ENCODE measurements around the gene RPS6KA2.
"Not testable (repeated sequence)": the region's sequence is repeated elsewhere in the genome, so short reads cannot be mapped to it uniquely, and the experiment has no call there.

Gene RPS6KA2

DNA sequence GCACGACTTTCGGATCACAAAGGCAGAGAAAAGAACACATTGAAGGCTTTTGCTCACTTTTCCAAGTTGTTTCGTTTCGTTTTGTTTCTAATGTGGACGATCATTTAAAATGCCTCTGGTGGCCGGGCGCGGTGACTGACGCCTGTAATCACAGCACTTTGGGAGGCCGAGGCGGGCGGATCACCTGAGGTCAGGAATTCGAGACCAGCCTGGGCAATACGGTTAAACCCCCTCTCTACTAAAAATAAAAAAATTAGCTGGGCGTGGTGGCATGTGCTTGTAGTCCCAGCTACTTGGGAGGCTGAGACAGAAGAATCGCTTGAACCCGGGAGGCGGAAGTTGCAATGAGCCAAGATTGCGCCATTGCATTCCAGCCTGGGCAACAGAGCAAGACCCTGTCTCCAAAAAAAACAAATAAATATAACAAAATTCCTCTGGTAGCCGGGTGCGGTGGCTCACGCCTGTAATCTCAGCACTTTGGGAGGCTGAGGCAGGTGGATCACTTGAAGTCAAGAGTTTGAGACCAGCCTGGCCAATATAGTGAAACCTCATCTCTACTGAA is 243.2 kb downstream of the RPS6KA2 start:
- not testable (repeated sequence) for DNase-seq

DNA sequence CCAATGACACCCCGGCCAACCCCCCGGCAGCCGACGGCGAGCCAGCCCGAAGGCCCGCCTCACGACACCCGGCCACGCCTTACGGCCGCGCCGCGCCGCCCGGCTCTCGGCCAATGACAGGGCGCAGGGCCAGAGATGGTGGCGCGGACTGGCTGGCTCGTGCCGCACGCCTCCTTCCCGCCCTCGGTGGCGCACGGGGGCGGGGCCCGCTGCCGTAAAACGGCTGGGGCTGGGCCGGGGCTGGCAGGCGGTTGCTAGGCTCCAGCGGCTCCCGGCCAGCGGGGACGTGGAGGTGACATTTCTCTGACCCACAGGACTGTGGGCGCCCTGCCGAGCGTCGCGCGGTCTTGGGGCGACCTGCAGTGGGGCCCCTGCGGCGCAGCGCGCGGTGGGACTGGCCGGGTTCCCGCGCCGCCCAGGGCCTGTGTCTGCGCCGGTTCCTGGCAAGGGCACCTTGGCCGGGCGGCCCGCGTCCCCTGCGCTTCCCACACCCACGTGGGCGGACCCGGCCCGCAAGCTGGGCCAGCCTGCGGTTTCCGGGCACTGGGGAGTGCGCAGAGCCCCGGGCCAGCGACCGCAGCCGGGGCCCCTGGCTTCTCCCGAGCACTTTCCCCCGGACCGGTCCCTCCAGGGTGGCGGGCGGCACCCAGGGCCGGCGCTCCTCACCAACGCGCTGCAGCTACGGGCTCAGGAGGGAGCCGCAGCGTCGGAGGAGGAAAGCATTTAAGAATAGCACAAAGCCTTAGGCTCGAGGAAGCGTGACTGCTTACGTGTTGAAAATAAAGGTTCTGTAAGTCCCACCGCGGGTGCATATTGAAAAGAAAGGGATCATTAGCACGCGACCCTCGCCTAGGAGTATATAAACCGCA is 243.9 kb downstream of the RPS6KA2 start, which contains the start of gene MPC1:
TSS of gene MPC1 (minus strand) at position 8 of the 869 bp plus-strand sequence. CDS start 64 bp downstream, outside the sequence.
- DNase-seq = peak; percentile 96

DNA sequence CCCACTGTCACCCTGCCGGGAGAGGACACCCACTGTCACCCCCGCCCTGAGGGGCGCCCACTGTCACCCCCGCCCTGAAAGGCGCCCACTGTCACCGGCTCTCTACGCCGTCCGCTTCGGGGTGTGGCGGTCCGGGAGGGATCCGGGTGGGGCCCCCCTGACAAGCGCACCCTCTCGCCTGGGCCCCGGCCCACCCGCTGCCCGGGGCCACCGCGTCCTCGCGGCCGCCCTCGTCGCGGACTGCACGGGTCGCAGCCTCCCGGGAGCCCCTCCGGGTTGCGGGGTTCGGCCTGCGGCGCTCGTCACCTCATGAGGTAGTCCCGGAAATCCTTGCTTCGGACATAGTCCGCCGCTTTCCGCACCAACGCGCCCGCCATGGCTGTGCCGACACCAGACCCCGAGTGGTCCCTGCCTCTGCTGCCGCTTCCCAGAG is 244.5 kb downstream of the RPS6KA2 start:
- DNase-seq = no peak

DNA sequence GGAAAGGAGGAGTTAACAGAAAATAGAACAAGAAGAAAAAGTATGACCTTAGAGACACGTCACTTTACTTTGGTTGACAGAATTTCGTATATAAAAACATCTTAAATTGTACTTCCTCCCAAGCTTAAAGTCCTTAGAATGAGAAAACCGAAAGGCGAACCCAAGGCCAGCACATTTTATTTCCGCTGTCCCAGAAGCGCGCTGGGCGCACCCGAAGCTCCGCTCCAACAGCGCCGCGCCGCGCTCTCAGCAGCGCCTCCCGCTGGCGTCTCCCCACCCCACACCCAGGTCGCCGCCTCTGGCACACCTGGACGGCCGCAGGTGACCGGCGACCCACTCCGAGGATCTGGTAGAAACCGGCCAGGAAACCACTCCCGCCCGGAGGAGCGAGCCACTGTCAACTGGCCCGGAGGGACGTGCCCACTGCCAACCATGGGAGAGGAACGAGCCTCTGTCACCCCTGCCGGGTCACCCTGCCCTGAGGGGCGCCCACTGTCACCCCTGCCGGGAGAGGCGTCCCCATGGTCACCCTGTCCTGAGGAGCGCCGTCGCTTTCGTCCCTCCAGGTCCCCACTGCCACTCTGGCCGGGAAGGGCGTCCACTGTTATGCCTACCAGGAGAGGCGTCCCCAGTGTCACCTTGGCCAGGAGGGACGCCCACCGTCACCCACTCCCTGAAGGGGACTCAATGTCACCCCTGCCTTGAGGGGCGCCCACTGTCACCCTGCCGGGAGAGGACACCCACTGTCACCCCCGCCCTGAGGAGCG is 245.1 kb downstream of the RPS6KA2 start:
- peak; percentile 51 for DNase-seq

DNA sequence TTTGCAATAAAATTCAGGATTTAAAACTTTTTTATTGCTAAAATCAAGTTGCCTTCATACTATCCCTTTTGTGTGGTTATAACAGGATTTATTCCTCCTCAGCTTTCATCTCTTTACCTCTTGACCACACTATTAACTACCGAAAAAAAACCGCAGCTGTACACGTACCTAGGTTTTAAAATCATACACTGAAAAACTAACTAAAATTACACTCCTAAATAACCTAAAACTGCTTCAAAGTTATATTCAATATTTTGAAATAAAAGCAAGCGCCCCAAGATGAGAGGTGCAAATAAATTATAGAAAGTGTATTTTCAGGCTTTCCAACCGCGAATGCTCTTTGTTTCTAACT is 245.7 kb downstream of the RPS6KA2 start:
- no peak for DNase-seq

DNA sequence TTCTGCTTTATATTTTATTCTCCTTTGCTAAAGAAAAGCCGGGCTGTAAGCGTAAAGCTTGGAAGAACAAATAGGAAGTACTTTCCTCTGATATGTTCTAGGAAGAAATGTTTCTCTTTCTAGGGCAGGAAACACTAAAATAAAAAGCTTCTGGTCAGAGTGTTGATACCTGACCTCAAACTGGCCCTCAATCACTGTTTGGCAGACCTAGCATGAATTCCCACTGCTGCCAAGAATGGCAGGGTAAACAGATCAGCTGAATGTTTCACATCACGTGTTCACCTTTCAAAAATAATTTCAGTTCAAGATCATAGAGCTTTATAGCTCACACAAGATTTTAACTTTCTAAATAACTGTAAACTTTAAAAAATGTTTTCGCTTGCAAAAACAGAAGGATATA is 247.3 kb downstream of the RPS6KA2 start:
- DNase-seq = no peak

DNA sequence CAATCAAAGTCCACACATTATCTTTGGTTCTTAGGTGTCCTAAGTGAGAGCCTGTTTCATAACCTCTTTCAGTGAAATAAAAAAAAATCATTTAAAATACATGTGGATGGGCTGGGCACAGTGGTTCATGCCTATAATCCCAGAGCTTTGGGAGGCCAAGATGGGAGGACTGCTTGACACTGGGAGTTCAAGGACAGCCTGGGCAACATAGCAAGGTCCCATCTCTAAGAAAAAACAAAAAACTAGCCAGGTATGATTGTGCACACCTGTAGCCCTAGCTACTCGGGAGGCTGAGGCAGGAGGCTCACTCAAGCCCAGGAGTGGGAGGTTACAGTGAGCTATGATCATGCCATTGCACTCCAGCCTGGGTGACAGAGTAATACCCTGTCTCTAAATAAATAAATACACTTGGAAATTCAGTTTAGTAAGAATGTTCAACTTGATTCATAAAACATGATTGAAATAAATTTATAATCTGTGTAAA is 247.9 kb downstream of the RPS6KA2 start:
- DNase-seq = no peak

DNA sequence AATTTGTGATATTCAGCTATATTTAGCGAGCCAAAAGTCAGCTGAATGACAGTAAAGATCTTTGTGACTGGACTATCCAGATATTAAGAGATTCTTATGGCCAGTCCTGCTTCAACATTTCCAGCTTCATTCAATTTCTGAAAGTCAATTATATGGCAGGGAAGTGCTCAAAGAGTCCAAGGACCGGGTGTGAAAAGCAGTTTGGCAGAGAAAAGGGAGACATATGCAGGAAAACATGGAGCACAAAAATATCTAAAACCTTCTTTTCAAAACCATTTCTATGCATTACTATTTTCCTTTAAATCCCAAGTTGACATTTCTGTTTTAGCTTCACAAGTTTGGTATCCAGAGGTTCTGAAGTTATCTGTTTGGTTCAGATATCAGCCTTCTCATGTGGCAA is 249.3 kb downstream of the RPS6KA2 start:
- DNase-seq = no peak

DNA sequence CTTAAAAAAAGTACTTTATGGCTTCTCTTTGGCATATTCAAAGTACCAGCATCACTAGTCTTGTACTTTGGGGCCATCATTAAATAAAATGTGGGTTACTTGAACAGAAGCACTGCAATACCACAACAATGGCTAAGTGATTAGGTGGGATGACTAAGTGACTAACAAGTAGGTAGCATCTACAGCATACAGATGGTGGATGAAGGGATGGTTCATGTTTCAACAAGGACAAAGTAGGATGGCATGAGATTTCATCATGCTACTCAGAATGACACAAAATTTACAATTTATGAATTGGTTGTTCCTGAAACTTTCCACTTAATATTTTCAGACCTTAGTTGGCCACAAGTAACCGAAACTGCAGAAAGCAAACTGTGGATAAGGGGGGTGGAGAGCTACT is 252.0 kb downstream of the RPS6KA2 start:
- DNase-seq = no peak

DNA sequence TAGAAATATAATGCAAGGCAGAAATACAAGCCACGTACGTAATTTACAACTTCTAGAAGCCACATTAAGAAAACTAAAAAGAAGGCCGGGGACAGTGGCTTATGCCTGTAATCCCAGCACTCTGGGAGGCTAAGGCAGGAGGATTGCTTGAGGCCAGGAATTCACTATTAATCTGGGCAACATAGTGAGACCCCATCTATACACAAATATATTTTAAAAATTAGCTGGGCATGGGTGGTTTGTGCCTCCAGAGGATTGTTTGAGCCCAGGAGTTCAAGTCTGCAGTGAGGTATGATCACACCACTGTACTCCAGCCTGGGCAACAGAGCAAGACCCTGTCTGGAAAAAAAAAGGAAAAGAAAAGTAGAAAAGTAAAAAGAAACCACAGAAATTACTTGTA is 256.6 kb downstream of the RPS6KA2 start:
- no peak for DNase-seq

DNA sequence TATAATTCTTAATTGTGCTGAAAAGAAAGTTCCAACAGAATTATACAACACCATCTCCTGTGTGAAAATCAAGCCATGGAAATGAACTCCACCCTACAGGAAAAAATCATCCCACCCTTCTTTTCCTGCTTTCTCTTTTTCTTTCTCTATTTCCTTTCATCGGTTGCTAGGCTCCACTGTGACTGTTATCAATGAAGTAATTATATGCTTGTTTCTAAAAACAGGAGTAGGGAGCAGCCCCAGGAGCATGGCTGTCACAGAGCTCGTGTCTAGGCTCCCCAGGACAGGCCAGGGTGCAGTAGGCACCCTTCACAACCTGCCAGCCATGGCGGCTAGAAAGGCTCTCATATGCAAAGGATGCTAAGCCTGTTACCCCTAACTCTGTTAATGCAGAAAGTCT is 257.3 kb downstream of the RPS6KA2 start:
- DNase-seq = no peak

DNA sequence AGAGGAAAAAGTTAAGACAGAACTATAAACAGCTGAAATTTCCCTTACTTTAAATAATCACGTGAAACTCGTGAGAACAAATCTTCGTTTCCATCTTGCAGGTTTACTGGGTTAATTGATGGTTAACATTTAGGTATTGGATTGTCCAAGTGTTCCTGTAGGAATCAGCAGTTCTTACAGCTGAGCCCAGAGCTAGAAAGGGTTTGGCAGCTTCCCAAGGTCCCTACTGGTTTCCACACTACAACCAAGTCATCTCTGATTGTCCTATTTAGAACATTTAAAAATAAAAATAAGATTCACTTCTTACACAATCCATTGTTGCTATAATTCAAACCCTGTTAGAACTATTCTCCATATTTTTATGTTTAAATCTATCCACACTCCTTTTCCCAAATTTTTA is 260.1 kb downstream of the RPS6KA2 start:
- DNase-seq = no peak

DNA sequence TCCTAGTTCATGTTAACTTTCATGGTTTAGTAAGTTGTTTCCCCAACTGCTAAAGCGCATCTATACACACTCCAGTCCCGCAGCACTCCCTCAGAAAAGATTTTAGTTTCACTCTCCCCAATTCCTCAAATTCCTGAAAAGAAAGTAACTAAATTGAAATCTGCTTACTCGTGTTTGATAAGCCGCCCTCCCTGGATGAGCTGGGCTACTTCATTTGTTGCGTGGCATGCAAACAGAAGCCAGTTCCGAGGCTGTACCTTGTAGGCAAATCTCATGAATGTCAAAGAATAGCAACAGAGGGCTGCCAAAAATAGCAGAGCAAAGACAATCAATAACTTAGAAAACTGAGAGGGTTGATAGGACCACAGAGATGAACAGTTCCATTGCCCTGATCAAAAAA is 261.2 kb downstream of the RPS6KA2 start:
- DNase-seq = no peak

DNA sequence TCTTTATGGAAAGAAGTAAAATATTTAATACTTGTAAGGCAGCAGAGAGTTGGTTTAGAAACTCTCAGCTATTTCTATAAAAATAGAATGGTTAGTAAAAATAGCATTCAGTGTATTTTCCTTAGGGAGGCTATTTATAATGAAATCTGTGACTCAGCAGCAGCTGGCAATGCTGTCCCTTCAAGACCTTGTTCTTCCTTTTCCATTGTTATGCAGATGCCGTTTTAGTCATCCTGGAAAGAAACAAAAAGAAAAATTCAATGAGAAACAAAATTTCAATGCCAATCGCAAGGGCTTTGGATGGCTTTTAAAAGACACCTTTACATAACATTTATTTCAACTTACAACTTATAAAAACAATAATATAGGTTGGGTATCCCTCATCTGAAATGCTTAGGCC is 261.8 kb downstream of the RPS6KA2 start:
- DNase-seq = no peak

DNA sequence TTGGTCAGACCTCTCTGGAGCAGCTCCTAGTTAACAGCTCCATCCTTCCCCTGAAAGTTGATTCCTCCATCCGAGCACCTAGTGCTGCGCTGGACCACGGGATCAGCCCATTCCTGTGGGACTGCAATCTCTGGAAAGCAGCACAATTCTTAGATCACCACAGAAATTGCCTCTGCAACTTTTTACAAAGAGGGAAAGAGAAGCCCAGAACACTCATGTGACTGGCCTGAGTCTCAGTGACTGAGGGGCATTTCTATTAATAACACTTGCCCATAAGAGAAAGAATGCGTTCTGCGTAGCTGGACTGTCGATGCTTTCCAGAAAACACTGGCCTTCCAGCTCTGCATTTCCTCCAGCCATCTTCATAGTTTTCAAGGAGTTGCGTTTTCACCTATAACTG is 262.6 kb downstream of the RPS6KA2 start:
- DNase-seq = no peak

DNA sequence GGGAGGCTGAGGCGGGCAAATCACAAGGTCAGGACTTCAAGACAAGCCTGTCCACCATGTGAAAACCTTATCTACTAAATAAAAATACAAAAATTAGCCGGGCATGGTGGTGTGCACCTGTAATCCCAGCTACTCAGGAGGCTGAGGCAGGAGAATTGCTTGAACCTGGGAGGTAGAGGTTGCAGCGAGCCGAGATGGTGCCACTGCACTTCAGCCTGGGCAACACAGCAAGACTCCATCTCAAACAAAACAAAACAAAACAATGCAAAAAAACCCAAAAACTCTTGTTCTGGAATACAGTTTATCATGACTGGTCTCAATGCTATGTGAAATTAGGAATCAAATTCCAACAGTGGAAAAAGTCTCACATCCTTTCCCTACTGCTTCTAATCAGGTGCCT is 264.6 kb downstream of the RPS6KA2 start:
- DNase-seq = not testable (repeated sequence)

DNA sequence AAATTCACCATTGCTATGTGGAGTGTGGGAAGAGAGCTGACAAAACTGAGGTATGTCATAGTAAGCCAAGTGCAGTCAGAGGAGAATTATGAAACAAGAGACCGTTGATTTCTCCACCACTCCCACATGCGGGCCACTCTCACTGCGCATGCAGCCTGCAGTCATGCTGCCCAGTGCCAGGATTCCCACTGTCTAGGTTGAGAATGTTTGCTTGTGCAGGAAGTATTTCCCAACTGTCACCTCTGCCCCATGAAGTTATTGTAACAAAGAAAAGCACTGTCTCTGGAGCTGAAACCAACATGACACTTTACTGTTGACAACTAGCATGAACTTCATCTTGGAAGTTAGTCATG is 266.0 kb downstream of the RPS6KA2 start:
- no peak for DNase-seq

DNA sequence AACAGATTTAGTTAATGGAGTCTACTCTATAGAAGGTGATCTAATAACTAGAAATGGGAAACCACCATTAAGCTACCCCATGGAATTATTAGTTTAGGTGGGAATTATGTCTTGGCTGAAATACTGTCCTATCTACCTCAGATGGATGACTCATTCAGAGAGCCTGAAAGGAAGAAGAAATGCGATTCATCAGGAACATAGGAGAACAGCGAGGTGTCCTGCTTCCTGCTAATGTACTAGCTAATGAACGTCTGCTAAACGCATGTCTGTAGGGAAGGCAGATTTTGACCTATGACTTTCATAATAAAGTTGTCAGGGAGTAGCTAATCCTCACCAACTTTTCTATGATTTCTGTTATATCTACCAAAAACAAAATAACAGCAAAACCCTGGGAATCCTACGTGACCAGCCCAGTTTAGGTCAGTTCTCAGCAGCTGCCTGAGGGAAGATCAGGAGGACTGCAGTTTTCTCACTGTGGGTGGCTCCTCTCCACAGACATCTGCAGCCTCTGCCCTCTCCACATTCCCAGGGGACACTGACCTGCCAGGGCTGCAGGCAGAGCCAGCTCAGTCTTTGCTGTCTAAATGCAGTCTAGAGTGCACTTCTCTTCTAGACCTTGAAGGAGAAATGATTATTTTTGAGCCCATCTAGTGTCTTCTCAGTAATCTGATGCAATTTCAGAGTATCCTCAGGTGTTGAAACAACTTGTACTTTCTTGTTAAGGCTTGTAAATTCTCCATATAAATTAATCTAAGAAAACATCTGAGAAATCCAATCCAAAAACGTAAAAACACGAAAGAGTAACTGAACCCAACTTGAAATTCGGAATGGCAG is 266.6 kb downstream of the RPS6KA2 start:
- no peak for DNase-seq

Data from GDM1 (cell line).